Spinal cord (tissue), 10 donors: Measurements from ENCODE around the gene OSBPL2. TPM values are rescaled to one million over a fixed set of nuclear protein-coding genes. Genes with fewer than 3 reads are reported as not detected.

Experiments used
- DNase-seq, 6 donors: peaks; one replicate each; pipeline versions ENCODE4 v3.0.0 to v3.0.0-alpha.2; 2013 to 2015; ENCODE audit warnings: low spot score in 6 of 6, low read depth in 4 of 6
- H3K27ac ChIP-seq: one replicate; pipeline ENCODE4 v1.5.1; 2013; ENCODE audit warnings: low read depth, low read length, control low read depth
- H3K27me3 ChIP-seq: one replicate; pipeline ENCODE4 v1.6.1; 2013; ENCODE audit warnings: low read length; ENCODE audit not compliant: control insufficient read depth, insufficient read depth
- H3K36me3 ChIP-seq: one replicate; pipeline ENCODE4 v1.6.1; 2013; ENCODE audit warnings: low read length; ENCODE audit not compliant: control insufficient read depth, insufficient read depth
- H3K4me1 ChIP-seq: one replicate; pipeline ENCODE4 v1.6.1; 2013; ENCODE audit warnings: low read length; ENCODE audit not compliant: control insufficient read depth, insufficient read depth
- H3K4me3 ChIP-seq: one replicate; pipeline ENCODE4 v1.5.1; 2013; ENCODE audit warnings: low read depth, low read length, control low read depth
- H3K9me3 ChIP-seq: one replicate; pipeline ENCODE4 v1.6.1; 2013; ENCODE audit warnings: low read length; ENCODE audit not compliant: control insufficient read depth, insufficient read depth
- WGBS: methylation state at CpG from one replicate; pipeline ENCODE4 v1.1.5; 2013; ENCODE audit warnings: missing lambda C conversion rate; ENCODE audit not compliant: insufficient coverage; 5-methylcytosine and 5-hydroxymethylcytosine counted together
- polyA plus RNA-seq, 2 donors: library from polyadenylated mRNA; unstranded; fragments of 120-200 nt; gene quantifications; one replicate each; pipeline ENCODE4 v1.2.1, GENCODE V29; 2013; ENCODE audit not compliant: insufficient read length in 2 of 2
- total RNA-seq, 2 donors: library from RNA; depleted of rRNA in 1 of 2; stranded (reverse); fragments of 120-200 nt in 1 of 2; fragments of >200 nt in 1 of 2; gene quantifications; one replicate each; pipeline versions ENCODE4 v1.2.3 to v1.2.4, GENCODE V29; 2013 to 2014
- donor health status: healthy.

Gene OSBPL2
- total and polyA plus RNA-seq, 4 donors, result 37.0 to 52.5 (median 44.0) TPM

GRCh38 chr20:62197311-62197710 is 41.0 kb upstream of the OSBPL2 start:
- WGBS, result 90% methylated on average over 4 of the region's 9 CpGs
- DNase-seq, result no peak
- H3K27me3 ChIP-seq, result no peaks in the 10 kb centered on the region
- no peak overlapping the region for H3K4me3 ChIP-seq
- H3K4me1 ChIP-seq, result peaks cover 3% of the 10 kb centered on the region
- H3K36me3 ChIP-seq, result peaks cover 72% of the 10 kb centered on the region
- H3K27ac ChIP-seq, result no peak overlapping the region
- no peaks in the 10 kb centered on the region for H3K9me3 ChIP-seq

DNA sequence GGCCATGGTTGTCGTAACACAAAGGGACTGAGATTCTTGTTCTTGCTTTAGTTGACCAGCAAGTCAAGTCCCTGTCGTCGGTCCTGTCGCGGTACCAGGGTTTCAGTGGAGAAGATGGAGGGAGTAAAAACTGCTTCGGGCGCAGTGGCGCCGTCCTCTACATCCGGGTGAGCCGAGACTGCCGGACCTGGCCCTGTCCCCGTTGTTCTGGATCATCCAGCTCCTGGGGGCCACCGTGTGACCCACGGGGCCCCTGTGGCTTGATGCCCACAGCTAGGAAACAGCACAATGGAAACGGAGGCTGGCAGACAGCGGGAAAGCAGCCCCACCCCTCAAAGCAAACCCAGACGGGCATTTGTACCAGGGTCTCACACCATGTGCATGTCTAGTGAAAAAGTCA is 40.5 kb upstream of the OSBPL2 start:
- H3K4me1 ChIP-seq, result no peaks in the 10 kb centered on the region
- DNase-seq, result no peak
- H3K27ac ChIP-seq, result no peak overlapping the region
- H3K9me3 ChIP-seq, result no peaks in the 10 kb centered on the region
- H3K4me3 ChIP-seq, result no peak overlapping the region
- WGBS, result 98% methylated on average over 16 of the region's 18 CpGs
- H3K36me3 ChIP-seq, result peaks cover 70% of the 10 kb centered on the region
- no peaks in the 10 kb centered on the region for H3K27me3 ChIP-seq

DNA sequence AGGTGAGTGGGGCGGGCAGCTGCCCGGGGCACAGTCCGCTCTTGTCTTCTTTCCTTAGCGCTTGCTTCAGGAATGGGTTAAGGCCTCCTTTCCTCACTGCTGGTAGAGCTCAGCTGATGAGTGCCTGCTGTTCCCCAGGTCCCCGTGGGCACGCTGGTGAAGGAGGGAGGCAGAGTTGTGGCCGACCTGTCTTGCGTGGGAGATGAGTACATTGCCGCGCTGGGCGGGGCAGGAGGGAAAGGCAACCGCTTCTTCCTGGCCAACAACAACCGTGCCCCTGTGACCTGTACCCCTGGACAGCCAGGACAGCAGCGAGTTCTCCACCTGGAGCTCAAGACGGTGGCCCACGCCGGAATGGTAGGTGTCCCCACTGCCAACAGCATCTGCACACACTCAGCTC is 39.8 kb upstream of the OSBPL2 start:
- H3K27ac ChIP-seq, result no peak overlapping the region
- no peaks in the 10 kb centered on the region for H3K9me3 ChIP-seq
- H3K27me3 ChIP-seq, result no peaks in the 10 kb centered on the region
- peaks cover 72% of the 10 kb centered on the region for H3K36me3 ChIP-seq
- H3K4me3 ChIP-seq, result no peak overlapping the region
- WGBS, result 95% methylated on average over 15 of the region's 17 CpGs
- H3K4me1 ChIP-seq, result no peaks in the 10 kb centered on the region
- DNase-seq, result no peak

DNA sequence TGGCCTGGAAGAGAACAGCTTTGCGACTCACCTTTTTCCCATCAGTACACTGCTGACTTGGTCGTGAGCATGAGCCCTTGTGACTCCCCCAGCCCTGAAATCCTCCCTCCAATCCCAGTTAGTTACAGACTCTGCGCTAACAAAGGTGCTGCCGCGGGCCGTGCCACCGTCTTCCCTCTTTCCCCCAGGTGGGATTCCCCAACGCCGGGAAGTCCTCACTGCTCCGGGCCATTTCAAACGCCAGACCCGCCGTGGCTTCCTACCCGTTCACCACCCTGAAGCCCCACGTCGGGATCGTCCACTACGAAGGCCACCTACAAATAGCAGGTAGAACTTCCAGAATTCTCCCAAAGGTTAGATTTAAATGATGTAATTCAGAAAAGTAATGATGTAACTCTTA is 39.4 kb upstream of the OSBPL2 start:
- H3K4me1 ChIP-seq, result no peaks in the 10 kb centered on the region
- H3K4me3 ChIP-seq, result no peak overlapping the region
- H3K9me3 ChIP-seq, result no peaks in the 10 kb centered on the region
- DNase-seq, result no peak
- WGBS, result 99% methylated on average over 14 of the region's 18 CpGs
- H3K36me3 ChIP-seq, result peaks cover 72% of the 10 kb centered on the region
- H3K27me3 ChIP-seq, result no peaks in the 10 kb centered on the region
- no peak overlapping the region for H3K27ac ChIP-seq

- WGBS, result 95% methylated on average over 38 of the region's 38 CpGs
- no peak for DNase-seq
- peaks cover 79% of the 10 kb centered on the region for H3K36me3 ChIP-seq
Observed at GRCh38 chr20:62200491-62201172, 37.7 kb upstream of the OSBPL2 start.

GRCh38 chr20:62201173-62202082 is 36.9 kb upstream of the OSBPL2 start:
- Histone ChIP-seq H3K36me3 (peaks cover 81% of the 10 kb centered on the region), H3K27ac (no peak overlapping the region), H3K4me3 (no peak overlapping the region), H3K27me3 (no peaks in the 10 kb centered on the region), H3K4me1 (no peaks in the 10 kb centered on the region), H3K9me3 (no peaks in the 10 kb centered on the region)
- 92% methylated on average over 38 of the region's 38 CpGs for WGBS
- no peak for DNase-seq

More at GRCh38 chr20:62200491-62201172, 37.7 kb upstream of the OSBPL2 start:
- Histone ChIP-seq H3K4me3 (no peak overlapping the region), H3K9me3 (no peaks in the 10 kb centered on the region), H3K27ac (no peak overlapping the region), H3K27me3 (no peaks in the 10 kb centered on the region), H3K4me1 (no peaks in the 10 kb centered on the region)

DNA sequence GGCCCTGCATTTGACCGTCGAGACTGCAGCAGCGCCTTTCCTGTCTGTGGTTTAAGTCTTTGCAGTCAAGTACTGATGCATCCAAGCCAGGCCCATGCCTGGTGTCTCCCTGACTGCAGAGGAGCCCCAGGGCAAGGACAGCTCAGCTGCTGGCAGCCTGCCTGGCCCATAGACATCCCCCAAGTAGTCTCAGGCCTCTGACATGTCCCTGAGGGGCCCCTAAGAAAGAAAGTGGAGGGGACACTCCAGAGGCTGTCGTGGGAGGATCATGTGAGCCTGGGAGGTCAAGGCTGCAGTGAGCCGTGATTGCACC is 36.3 kb upstream of the OSBPL2 start:
- H3K4me1 ChIP-seq, result no peaks in the 10 kb centered on the region
- H3K36me3 ChIP-seq, result peaks cover 80% of the 10 kb centered on the region
- no peak for DNase-seq
- no peak overlapping the region for H3K4me3 ChIP-seq
- no peak overlapping the region for H3K27ac ChIP-seq
- 67% methylated on average over 5 of the region's 5 CpGs for WGBS
- H3K27me3 ChIP-seq, result no peaks in the 10 kb centered on the region
- no peaks in the 10 kb centered on the region for H3K9me3 ChIP-seq

DNA sequence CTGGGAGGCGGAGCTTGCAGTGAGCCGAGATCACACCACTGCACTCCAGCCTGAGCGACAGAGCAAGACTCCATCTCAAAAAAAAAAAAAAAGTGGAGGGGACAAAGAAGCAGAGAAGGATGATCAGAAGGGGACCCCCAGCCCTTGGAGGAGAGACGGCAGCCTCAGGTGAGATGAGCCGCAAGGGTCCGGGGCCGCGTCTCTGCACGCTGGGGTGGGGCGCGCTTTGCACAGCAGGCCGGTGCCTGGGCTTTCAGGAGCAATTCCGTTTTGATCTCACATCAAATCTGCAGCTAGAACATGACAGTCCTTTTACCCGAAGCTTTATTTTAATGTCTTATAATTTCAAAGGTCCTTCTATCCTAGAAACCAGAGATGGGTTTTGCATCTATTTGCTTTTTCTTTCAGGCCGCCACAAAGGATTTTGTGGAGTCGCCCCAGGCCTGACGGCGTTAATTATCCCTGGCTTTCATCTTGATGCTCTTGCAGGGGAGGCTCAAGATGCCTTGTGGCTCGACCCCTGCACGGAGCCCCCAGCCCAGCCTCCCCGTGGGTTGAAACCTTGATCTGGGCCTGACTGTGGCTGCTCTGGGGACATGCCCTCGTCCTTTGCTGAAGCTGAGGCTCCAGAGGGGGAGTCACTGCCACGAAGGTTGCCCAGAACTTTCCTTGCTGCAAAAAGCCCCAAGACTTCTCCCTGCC is 35.5 kb upstream of the OSBPL2 start:
- no peak for DNase-seq
- no peaks in the 10 kb centered on the region for H3K27me3 ChIP-seq
- no peak overlapping the region for H3K27ac ChIP-seq
- no peaks in the 10 kb centered on the region for H3K9me3 ChIP-seq
- WGBS, result 77% methylated on average over 19 of the region's 23 CpGs
- H3K36me3 ChIP-seq, result peaks cover 85% of the 10 kb centered on the region
- H3K4me1 ChIP-seq, result peaks cover 5% of the 10 kb centered on the region
- H3K4me3 ChIP-seq, result no peak overlapping the region

- no peak overlapping the region for H3K4me3 ChIP-seq
- H3K9me3 ChIP-seq, result no peaks in the 10 kb centered on the region
- peaks cover 7% of the 10 kb centered on the region for H3K4me1 ChIP-seq
- WGBS, result 79% methylated on average over 15 of the region's 22 CpGs
- no peak for DNase-seq
- no peaks in the 10 kb centered on the region for H3K27me3 ChIP-seq
- H3K36me3 ChIP-seq, result peaks cover 81% of the 10 kb centered on the region
- no peak overlapping the region for H3K27ac ChIP-seq
Observed at GRCh38 chr20:62203378-62204030, 34.8 kb upstream of the OSBPL2 start.
